ENCODE results near the gene TAMM41. TPM values are rescaled to one million over a fixed set of nuclear protein-coding genes. Genes with fewer than 3 reads are reported as not detected.
"Not testable (repeated sequence)": the region's sequence is repeated elsewhere in the genome, so short reads cannot be mapped to it uniquely, and the experiment has no call there.

TAMM41 gene
- total RNA-seq, 1 donor from 2014 or later: 8.6 TPM

GRCh38 chr3:11755276-11755675, 91.4 kb downstream of the TAMM41 start:
- TF ChIP-seq CTCF (IDR thresholded peaks at IDR 0.05; ENCODE audit: insufficient read depth, low read length, poor library complexity, severe bottlenecking): no peak
- no peak overlapping the region for H3K4me3 ChIP-seq (ENCODE audit: low read depth, low read length)
- DNase-seq (ENCODE audit: low read depth): no peak
- H3K27me3 ChIP-seq (ENCODE audit: control insufficient read depth, insufficient read depth, low read length): peaks cover 10% of the 10 kb centered on the region
- H3K36me3 ChIP-seq (ENCODE audit: control insufficient read depth, insufficient read depth, low read length): no peaks in the 10 kb centered on the region

DNA sequence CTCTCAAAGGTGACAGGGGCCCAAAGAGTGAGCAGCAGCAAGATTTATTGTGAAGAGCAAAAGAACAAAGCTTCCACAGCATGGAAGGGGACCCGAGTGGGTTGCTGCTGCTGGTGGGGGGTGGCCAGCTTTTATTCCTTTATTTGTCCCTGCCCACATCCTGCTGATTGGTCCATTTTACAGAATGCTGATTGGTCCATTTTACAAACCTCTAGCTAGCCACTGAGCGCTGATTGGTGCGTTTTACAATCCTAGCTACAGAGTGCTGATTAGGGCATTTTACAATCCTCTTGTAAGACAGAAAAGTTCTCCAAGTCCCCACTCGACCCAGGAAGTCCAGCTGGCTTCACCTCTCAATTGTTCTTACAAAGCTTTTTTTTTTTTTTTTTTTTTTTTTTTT, 94.4 kb downstream of the TAMM41 start:
- not testable (repeated sequence) for DNase-seq (ENCODE audit: low read depth); H3K36me3 ChIP-seq (ENCODE audit: control insufficient read depth, insufficient read depth, low read length); H3K4me3 ChIP-seq (ENCODE audit: low read depth, low read length)
- peaks cover 10% of the 10 kb centered on the region for H3K27me3 ChIP-seq (ENCODE audit: control insufficient read depth, insufficient read depth, low read length)

DNA sequence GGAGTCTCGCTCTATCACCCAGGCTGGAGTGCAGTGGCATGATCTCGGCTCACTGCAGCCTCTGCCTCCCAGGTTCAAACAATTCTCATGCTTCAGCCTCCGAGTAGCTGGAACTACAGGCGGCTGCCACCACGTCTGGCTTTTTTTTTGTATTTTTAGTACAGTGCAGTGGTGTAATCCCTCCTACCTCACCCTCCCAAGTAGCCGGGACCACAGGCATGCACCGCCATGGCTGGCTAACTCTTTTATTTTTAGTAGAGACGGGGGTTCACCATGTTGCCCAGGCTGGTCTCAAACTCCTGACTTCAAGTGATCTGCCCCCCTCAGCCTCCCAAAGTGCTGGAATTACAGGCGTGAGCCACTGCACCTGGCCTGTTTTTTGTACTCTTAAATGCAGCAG, 98.4 kb downstream of the TAMM41 start:
- H3K36me3 ChIP-seq (ENCODE audit: control insufficient read depth, insufficient read depth, low read length); H3K4me3 ChIP-seq (ENCODE audit: low read depth, low read length); DNase-seq (ENCODE audit: low read depth); H3K27me3 ChIP-seq (ENCODE audit: control insufficient read depth, insufficient read depth, low read length): not testable (repeated sequence)

Other genes with a start within 250 kb of the TAMM41 start
- gene VGLL4, start 203.0 kb downstream of the TAMM41 start, total RNA-seq: 95.7 and 96.3 TPM in 2 replicates
- gene SYN2, start 157.5 kb upstream of the TAMM41 start, total RNA-seq: 0.84 and 1.4 TPM in 2 replicates

All from kidney epithelial cell (primary cell).